Body of pancreas (tissue), 4 donors: ENCODE data around the gene C1QTNF9B. TPM values are rescaled to one million over a fixed set of nuclear protein-coding genes. Genes with fewer than 3 reads are reported as not detected.
A peak's percentile ranks its signal among the peaks of the same experiment; 100 is the strongest.
"Not testable (repeated sequence)": the region's sequence is repeated elsewhere in the genome, so short reads cannot be mapped to it uniquely, and the experiment has no call there.

Experiments used
- ATAC-seq: fragments of 150-250 bp; one replicate; pipeline ENCODE4 v1.9.1; 2016
- DNase-seq, 4 donors: peaks; one replicate each; pipeline ENCODE4 v3.0.0-alpha.2; 2019
- H3K27ac ChIP-seq, 4 donors: fragments of 200-600 bp; sonication (generic); 1 replicate in 3 of 4; 2 replicates in 1 of 4; pipeline versions ENCODE4 v1.5.1 to v1.6.1; 2016 to 2019; ENCODE audit warnings: mild to moderate bottlenecking in 1 of 4, mixed read lengths in 1 of 4, moderate library complexity in 1 of 4
- H3K27me3 ChIP-seq, 2 donors: fragments of 200-600 bp; sonication (generic); one replicate each; pipeline ENCODE4 v1.6.0; 2016; ENCODE audit warnings: mild to moderate bottlenecking in 1 of 2
- H3K36me3 ChIP-seq, 2 donors: fragments of 200-600 bp; sonication (generic); replicated peaks in 1 of 2; 2 replicates each; pipeline ENCODE4 v1.5.1; 2016; ENCODE audit warnings: low read depth in 2 of 2; ENCODE audit not compliant: insufficient read depth in 1 of 2
- H3K4me1 ChIP-seq: fragments of 200-600 bp; sonication (generic); one replicate; pipeline ENCODE4 v1.6.0; 2016
- H3K4me3 ChIP-seq, 2 donors: fragments of 200-600 bp; sonication (generic); 1 replicate in 1 of 2; 2 replicates in 1 of 2; pipeline ENCODE4 v1.5.1; 2016 to 2019
- H3K9me3 ChIP-seq, 3 donors: fragments of 200-600 bp; sonication (generic); 1 replicate in 2 of 3; 2 replicates in 1 of 3; pipeline ENCODE4 v1.5.1; 2016
- POLR2A ChIP-seq, 3 donors: fragments of 450-650 bp; IDR thresholded peaks; one replicate each; pipeline ENCODE4 v1.6.1; 2016; ENCODE audit warnings: antibody characterized with exemption in 3 of 3, mild to moderate bottlenecking in 2 of 3
- WGBS, 2 donors: methylation state at CpG; one replicate each; pipeline ENCODE4 v1.1.5; 2017; 5-methylcytosine and 5-hydroxymethylcytosine counted together
- intact Hi-C: fragments of 100-400 bp; cut with DNase I; formaldehyde crosslinking; loops from one replicate; pipeline ENCODE4 v1.15.1; 2023
- total RNA-seq, 2 donors: library from RNA; depleted of rRNA; stranded (reverse); fragments of >200 nt; gene quantifications; one replicate each; pipeline ENCODE4 v1.1.0, GENCODE V29; 2016
- TF ChIP-seq, protein P1 (sequence below), 7 experiments: fragments of 450-650 bp in 4 of 7; fragments of 200-600 bp in 3 of 7; sonication (generic) in 3 of 7; IDR thresholded peaks; one replicate each; pipeline ENCODE4 v1.5.1; 2016 to 2019; ENCODE audit warnings: antibody characterized with exemption in 7 of 7

C1QTNF9B gene
- total RNA-seq, 2 donors from 2014 or later = not detected

DNA sequence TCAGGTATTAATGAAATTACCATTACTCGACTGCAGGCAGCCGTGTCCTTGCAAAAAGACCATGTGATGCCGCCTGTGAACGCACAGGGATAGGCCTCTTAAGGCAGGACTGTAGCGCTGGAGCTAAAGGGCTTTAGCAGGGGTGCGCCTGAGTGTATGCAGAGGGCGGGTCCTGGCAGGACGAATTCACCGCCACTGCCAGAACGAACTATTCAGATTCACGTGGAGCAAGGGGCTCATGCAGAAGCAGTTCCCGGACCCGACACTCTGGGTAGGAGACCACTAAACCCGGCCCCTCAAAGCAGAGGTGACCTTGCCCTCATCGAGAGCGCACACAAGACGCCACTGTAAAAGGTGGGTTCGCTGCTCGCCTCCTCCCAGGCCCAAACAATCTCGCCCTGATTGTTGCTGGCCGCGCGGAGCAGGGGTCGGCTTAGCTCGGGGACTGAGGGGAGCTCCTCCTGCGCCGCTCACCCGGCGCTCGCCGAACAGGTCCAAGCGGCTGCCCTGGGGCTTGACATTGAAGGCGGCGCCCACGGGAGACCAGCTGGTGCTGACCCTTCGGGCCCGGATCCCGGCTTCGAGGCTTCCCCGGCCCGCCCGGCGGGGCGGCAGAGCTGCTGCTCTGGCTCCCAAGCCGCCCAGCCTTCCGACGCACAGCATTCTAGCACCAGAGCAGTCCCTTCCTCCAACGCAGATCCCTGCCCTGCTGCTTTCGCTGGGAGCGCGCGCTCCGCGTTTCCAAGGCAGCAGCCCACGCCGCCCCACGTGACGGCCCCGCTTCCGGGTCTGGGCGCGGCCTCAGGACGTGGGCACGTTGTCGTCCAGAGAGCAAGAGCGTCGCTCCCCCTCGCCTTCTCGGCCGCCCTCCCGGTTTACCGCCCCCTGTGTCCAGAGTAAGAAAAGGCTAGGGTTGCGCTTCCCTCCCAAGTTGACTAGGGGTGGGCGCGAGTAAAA lies 8.4 kb downstream of the C1QTNF9B start, which contains the start of gene MIPEP:
MIPEP (minus strand) TSS at position 743 of the 957 bp plus-strand sequence; CDS start at position 663, 80 bp downstream.
- Histone ChIP-seq H3K4me1 (peaks cover 10% of the 10 kb centered on the region), H3K27me3 (no peaks in the 10 kb centered on the region), H3K27ac (peak within 1 kb of the TSS; percentile 63 to 94 (median 86)), H3K9me3 (no peaks in the 10 kb centered on the region), H3K36me3 (peaks cover 0 to 5% of the 10 kb centered on the region in 2 donors), H3K4me3 (peak within 1 kb of the TSS; percentile 79 to 83)
- DNase-seq (peak; percentile 91 to 93 (median 93)), ATAC-seq (peak; percentile 97)
- TF ChIP-seq POLR2A (IDR thresholded peaks at IDR 0.05) = peak; percentile 63 to 89 (median 87)
- TF ChIP-seq, protein P1, sequence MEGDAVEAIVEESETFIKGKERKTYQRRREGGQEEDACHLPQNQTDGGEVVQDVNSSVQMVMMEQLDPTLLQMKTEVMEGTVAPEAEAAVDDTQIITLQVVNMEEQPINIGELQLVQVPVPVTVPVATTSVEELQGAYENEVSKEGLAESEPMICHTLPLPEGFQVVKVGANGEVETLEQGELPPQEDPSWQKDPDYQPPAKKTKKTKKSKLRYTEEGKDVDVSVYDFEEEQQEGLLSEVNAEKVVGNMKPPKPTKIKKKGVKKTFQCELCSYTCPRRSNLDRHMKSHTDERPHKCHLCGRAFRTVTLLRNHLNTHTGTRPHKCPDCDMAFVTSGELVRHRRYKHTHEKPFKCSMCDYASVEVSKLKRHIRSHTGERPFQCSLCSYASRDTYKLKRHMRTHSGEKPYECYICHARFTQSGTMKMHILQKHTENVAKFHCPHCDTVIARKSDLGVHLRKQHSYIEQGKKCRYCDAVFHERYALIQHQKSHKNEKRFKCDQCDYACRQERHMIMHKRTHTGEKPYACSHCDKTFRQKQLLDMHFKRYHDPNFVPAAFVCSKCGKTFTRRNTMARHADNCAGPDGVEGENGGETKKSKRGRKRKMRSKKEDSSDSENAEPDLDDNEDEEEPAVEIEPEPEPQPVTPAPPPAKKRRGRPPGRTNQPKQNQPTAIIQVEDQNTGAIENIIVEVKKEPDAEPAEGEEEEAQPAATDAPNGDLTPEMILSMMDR (IDR thresholded peaks at IDR 0.05) = peak; percentile 51 to 97 (median 80)
- intact Hi-C loops = no loop called here
- WGBS, 2 donors = 0% methylated on average over 26 to 75 of the region's 75 CpGs

DNA sequence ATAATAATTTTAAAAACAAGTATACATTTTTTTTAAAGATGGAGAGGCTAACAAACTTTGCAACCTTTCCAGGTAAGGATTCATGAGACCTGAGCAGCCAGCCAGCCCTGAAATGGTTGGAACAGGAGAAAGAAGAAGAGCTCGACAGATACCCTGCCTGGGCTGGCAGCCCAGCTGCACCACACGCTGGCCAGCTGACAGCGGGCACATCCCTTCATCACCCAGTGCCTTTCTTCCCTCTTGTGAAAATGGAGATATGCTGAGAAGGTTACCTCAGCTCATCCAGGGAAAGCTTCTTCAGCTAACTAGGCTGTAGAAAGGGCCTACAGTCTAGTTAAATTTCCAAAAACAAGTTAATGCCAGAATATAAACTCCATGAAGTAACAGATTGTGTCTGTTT lies 12.9 kb downstream of the C1QTNF9B start:
- ATAC-seq, DNase-seq, H3K4me3 ChIP-seq, H3K36me3 ChIP-seq, H3K9me3 ChIP-seq, H3K27ac ChIP-seq, intact Hi-C loops, H3K27me3 ChIP-seq: not testable (repeated sequence)
- 97 to 100% methylated on average over 3 of the region's 3 CpGs for WGBS, 2 donors
- peaks cover 30% of the 10 kb centered on the region for H3K4me1 ChIP-seq

DNA sequence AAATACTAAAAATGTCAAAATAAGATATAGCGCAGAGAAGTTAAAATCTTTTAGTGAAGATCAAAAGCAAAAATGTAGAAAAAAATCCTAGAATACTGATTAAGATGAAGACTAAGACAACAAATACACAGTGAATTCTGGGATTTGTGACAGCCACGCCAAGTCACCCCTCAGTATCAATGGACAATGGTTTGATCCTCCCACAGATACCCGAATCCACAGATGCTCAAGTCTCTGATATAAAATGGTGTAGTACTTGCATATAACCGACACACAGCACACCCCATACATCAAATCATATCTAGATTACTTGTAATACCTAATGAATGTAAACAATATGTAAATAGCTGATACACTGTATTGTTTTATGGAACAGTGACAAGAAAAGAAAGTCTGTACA lies 14.0 kb downstream of the C1QTNF9B start:
- TF ChIP-seq, protein P1 (IDR thresholded peaks at IDR 0.05) = no peak
- no peak for TF ChIP-seq POLR2A (IDR thresholded peaks at IDR 0.05)

DNA sequence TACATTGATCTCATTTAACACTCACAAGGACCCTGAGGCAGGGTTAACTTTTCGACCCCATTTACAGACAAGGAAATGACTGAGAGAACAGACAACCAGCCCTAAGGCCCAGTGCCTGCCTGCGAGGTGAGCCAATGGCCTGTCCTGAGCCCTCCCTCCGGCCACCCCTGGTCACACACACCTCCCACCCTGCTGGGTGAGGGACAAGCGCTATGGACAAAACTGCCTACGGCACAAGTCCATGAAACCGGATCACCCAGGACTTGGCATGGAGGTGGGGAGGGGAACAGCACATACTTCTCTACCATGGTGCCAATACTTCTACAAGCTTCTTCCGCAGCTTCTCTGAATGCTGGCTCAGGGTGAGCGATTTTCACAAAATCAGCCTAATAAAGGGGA lies 15.9 kb downstream of the C1QTNF9B start:
- Histone ChIP-seq H3K4me1 (peaks cover 20% of the 10 kb centered on the region), H3K27ac (peak overlapping the region in 1 of 4 donors; percentile 36)
- H3K36me3 ChIP-seq, intact Hi-C loops, H3K4me3 ChIP-seq, DNase-seq, H3K9me3 ChIP-seq, ATAC-seq, H3K27me3 ChIP-seq: not testable (repeated sequence)
- 90 to 92% methylated on average over 8 of the region's 8 CpGs for WGBS, 2 donors

More for the DNA sequence above, 14.0 kb downstream of the C1QTNF9B start:
- Histone ChIP-seq H3K4me3 (no peak overlapping the region), H3K9me3 (no peaks in the 10 kb centered on the region), H3K27me3 (no peaks in the 10 kb centered on the region), H3K4me1 (peaks cover 28% of the 10 kb centered on the region), H3K27ac (no peak overlapping the region), H3K36me3 (peaks cover 0 to 5% of the 10 kb centered on the region in 2 donors)
- ATAC-seq = no peak
- 93% methylated on average over 4 of the region's 4 CpGs for WGBS, 2 donors
- intact Hi-C loops = no loop called here
- DNase-seq = no peak

DNA sequence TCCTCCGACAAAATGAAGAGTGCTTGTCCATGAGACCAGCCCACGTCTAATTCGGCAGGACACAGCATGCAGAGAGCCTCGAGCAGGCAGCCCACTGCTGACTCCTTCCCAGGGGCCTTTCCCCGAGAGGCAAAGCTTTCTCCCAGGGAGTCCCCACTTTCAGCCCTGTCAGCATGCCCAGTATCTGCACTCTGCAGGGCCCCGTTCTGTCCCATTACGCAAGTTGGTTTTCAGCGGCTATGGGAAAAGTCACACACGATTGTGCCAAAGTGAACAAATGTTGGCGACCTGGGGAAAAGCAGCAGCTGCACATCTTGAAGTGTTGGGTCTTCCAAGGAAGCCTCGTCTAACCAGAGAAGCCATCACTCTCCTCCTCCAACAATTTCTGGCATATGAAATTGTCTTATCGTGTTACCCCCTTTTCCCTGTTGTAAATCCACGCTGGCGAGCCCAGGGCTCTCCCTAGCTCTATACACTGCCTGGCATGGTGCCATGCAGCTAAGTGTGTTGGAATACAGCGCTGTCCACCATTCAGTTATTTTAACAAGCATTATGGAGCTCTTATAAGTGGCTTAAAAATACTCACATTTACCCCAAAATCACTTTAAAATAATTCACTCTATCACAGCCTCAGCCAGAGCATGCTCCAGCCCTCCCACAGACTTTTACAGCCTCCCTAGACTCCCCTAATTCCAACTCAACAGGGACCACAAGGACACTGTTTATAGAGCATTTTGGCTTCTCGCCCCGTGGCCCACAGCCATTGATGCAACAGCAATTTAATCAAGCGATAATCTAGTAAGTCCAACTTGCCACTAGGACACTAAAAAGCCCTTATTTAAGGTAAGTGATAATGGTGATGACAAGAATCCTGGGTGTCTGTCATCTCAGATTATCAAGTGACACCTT lies 16.6 kb downstream of the C1QTNF9B start:
- H3K4me3 ChIP-seq, H3K27me3 ChIP-seq, intact Hi-C loops, H3K36me3 ChIP-seq, H3K9me3 ChIP-seq: not testable (repeated sequence)
- ATAC-seq (peak; percentile 88), DNase-seq (peak; percentile 71 to 86 (median 83))
- WGBS, 2 donors = 50 to 72% methylated on average over 8 to 15 of the region's 18 CpGs
- Histone ChIP-seq H3K27ac (peak overlapping the region in 2 of 4 donors; percentile 28 to 36), H3K4me1 (peaks cover 25% of the 10 kb centered on the region)
